Measurements from ENCODE around the gene LHX3.
"Not testable (repeated sequence)": the region's sequence is repeated elsewhere in the genome, so short reads cannot be mapped to it uniquely, and the experiment has no call there.

The LHX3 gene

DNA sequence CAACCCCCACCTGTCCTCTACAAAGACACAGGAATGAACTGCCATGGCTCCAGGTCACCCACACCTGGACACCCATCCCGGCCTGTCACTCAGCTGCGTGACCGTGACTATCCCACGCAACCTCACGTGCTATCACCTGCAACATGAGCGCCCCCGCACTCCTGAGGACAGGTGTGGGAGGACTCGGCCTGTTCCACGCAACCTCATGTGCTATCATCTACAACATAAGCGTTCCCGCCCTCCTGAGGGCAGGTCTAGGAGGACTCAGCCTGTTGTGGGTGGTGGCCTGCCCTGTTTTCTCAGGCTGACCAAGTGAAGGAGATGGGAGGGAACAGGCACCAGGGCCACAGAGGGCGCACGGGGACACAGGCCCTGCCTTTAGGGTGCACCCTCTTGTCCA, 36.6 kb upstream of the LHX3 start:
- DNase-seq (ENCODE audit: low read depth, low spot score): no peak

- no peak for DNase-seq (ENCODE audit: low read depth, low spot score)
Measured at GRCh38 chr9:136240941-136241340, 36.0 kb upstream of the LHX3 start.

GRCh38 chr9:136239983-136240330, 35.0 kb upstream of the LHX3 start:
- DNase-seq (ENCODE audit: low read depth, low spot score): no peak

GRCh38 chr9:136239135-136239982, 34.4 kb upstream of the LHX3 start:
- DNase-seq (ENCODE audit: low read depth, low spot score): no peak

DNA sequence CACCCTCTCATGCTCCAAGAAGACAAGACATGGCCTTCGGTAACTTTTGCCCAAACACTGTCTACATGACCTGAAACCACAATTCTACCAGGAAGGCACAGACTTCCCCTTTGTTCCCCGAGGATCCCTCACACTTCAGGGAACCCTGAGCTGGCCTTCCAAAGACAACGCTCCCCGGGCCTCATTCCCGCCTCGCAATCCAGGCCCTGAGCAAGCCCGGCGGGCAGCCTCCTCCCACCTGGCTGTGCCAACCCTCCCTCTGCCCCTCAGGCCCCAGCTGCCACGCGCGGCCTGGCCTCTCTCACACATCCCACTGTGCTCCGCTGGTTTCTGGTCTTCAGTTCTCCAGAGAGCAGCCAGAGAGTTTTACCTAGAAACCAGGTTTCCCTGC, 33.4 kb upstream of the LHX3 start:
- no peak for DNase-seq (ENCODE audit: low read depth, low spot score)

GRCh38 chr9:136237486-136238341, 32.8 kb upstream of the LHX3 start:
- no peak for DNase-seq (ENCODE audit: low read depth, low spot score)

GRCh38 chr9:136236471-136237410, 31.8 kb upstream of the LHX3 start:
- DNase-seq (ENCODE audit: low read depth, low spot score): not testable (repeated sequence)

DNA sequence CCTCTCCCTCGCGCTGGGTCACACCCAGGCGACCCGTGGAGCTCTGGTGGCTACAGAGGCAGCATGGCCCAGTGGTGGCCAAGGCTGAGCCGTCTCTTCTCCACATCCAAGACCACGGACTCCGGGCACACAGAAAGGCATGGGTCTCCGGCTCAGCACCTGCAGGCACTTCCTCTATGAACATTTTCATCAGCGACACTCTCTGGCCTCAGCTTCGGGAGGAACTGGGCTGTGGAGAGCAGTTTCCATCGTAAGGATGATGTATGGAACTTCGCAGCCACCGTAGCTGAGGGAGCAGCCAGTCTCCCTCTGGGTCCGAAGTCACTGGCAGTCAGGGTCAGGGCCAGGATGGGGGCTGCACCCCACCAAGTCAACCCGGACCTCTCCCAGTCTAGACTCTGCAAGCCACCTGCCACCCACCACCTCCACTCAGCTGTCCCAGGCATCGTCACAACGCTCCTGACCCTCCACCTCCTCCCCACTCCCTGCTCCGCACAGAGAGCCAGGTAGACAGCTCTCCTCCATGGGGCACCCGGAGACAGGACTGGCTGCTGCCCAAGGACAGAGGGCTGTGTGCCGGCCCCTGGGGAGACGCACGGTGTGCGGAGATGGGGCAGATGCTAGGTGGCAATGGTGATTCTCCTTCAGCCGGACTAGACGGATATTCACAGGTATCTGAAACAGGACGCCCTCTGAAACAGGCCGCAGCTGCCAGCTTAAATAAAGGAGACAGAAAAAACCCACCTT, 31.0 kb upstream of the LHX3 start:
- no peak for DNase-seq (ENCODE audit: low read depth, low spot score)

DNA sequence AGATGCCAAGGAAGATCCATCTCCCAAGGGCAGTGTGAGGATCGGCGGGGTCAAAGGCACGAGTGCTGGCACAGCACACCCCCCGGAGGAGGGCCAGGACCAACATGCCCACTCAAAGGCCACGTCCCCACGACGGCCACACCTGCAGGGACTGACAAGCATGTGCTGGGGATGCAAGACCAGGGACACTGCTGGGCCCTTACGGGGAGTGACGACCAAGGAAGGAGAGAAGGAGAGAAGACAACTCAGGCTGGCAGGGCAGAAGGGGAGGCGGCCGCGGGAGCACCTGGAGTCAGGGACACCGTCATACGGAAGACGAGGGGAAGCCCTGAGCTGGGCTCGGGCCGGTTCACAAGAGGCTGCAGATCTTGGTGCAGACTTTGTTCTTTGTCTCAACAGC, 30.2 kb upstream of the LHX3 start:
- DNase-seq (ENCODE audit: low read depth, low spot score): no peak

DNA sequence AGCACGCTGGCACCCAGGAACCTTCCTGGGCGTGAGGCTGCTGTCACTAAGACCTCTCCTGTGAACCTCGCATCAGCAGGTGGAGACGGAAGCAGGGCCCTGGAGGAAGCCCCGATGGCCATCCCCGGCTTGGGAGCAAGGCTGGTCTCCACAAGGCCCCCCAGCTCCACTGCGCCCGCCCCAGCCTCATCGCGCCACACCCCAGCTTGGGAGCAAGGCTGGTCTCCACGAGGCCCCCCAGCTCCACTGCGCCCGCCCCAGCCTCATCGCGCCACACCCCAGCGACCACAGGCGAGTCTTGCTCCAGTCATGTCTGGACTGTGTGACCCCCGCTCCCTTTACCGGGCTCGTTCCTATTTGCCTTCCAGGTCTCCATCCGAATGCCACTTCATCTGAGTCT, 29.7 kb upstream of the LHX3 start:
- DNase-seq (ENCODE audit: low read depth, low spot score): no peak

DNA sequence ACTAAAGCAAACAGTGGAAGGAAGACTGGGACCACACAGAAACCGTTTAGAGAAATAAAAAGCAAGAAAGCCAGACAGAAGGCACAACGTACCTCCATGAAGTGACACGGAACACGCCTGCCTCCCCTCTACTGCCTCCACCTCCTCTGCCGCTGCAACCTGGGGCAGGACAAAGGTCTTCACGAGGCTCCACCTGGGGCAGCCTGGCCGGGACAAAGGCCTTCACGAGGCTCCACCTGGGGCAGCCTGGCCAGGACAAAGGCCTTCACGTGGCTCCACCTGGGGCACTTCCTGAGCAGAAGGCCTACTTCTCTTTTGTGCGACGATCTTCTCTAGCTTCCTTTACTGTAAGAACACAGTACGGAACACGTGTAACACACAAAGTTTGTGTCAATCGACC, 28.9 kb upstream of the LHX3 start:
- DNase-seq (ENCODE audit: low read depth, low spot score): no peak

DNA sequence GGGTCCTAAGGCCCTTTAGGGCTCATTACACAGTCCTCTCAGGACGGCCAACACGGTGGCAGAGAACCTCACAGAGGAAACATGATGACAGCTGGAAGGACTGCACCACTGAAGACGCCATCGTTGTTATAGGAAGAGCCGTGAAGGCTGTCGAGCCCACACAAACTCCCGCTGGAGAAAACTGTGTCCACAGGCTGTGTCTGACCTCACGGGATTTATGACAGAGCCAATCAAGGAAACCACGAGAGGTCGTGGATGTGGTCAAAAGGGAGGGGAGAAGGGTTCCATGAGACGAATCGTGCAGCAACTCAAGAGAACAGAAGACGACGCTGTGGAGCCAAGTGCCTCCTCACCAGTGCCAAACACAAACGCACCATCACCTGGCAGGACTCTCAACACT, 28.5 kb upstream of the LHX3 start:
- no peak for DNase-seq (ENCODE audit: low read depth, low spot score)

GRCh38 chr9:136232969-136233368, 28.0 kb upstream of the LHX3 start:
- no peak for DNase-seq (ENCODE audit: low read depth, low spot score)

- no peak for DNase-seq (ENCODE audit: low read depth, low spot score)
Measured at GRCh38 chr9:136231478-136232297, 26.8 kb upstream of the LHX3 start.

- no peak for DNase-seq (ENCODE audit: low read depth, low spot score)
Measured at GRCh38 chr9:136230773-136231172, 25.8 kb upstream of the LHX3 start.

- no peak for DNase-seq (ENCODE audit: low read depth, low spot score)
Measured at GRCh38 chr9:136230365-136230764, 25.4 kb upstream of the LHX3 start.

GRCh38 chr9:136229096-136230065, 24.5 kb upstream of the LHX3 start:
- DNase-seq (ENCODE audit: low read depth, low spot score): no peak

GRCh38 chr9:136228107-136228875, 23.4 kb upstream of the LHX3 start:
- no peak for DNase-seq (ENCODE audit: low read depth, low spot score)

Data from activated CD4-positive, CD25-positive, alpha-beta regulatory T cell treated with anti-CD3 and anti-CD28 coated beads, Interleukin-2, amount 50 U/mL, for 16 hours (primary cell).